Astrocyte of the cerebellum (primary cell): Measurements from ENCODE around the gene HOMER1.

Experiments used
- DNase-seq: peaks from one replicate; pipeline ENCODE4 v3.0.0-alpha.2; 2011; ENCODE audit warnings: low read depth
- H3K4me3 ChIP-seq: 2 replicates; pipeline ENCODE4 v1.5.1; 2011; ENCODE audit warnings: mild to moderate bottlenecking, low read depth, low read length, moderate library complexity
- in situ Hi-C: cut with HindIII; loops from 2 replicates; pipeline ENCODE4 v1.10.0; 2017; ENCODE audit warnings: low sequenced_read_pairs
- TF ChIP-seq, protein P1 (sequence below): IDR thresholded peaks from 2 replicates; pipeline ENCODE4 v1.5.1; 2012; ENCODE audit warnings: low read length, low read depth, moderate library complexity, mild to moderate bottlenecking; ENCODE audit errors: missing control alignments

Gene HOMER1

DNA sequence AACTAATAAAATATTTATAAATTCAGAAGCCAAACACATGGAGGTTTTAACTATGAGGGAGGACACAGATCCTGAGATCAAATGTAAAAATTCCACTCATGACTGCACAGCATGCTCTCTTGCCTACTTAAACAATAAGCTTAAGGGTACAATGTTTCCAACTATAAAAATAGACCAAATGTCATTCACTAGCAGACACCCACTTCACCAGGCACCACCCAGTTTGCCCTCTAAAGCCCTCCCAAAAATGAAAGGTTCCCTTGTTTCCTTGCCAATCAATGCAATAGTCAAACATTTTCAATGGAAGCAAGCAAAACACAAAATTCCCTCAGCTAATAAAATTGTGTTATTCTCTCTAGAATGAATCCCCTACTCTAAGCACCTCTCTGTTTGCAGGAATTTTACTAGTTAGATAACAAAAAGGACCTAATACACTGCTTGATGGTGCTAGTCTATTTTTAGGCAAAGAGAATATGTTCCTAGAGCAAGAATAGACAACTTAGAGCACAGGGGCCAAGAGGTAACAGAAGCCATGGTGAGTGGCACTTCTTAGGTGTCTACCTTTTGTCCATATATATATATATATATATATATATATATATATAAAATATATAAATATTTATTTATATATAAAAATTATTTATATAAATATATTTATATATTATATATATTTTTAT, 135.3 kb downstream of the HOMER1 start:
- in situ Hi-C loops, result no loop called here
- DNase-seq, result no peak
- H3K4me3 ChIP-seq, result no peak overlapping the region
- TF ChIP-seq, protein P1, sequence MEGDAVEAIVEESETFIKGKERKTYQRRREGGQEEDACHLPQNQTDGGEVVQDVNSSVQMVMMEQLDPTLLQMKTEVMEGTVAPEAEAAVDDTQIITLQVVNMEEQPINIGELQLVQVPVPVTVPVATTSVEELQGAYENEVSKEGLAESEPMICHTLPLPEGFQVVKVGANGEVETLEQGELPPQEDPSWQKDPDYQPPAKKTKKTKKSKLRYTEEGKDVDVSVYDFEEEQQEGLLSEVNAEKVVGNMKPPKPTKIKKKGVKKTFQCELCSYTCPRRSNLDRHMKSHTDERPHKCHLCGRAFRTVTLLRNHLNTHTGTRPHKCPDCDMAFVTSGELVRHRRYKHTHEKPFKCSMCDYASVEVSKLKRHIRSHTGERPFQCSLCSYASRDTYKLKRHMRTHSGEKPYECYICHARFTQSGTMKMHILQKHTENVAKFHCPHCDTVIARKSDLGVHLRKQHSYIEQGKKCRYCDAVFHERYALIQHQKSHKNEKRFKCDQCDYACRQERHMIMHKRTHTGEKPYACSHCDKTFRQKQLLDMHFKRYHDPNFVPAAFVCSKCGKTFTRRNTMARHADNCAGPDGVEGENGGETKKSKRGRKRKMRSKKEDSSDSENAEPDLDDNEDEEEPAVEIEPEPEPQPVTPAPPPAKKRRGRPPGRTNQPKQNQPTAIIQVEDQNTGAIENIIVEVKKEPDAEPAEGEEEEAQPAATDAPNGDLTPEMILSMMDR, result no peak

DNA sequence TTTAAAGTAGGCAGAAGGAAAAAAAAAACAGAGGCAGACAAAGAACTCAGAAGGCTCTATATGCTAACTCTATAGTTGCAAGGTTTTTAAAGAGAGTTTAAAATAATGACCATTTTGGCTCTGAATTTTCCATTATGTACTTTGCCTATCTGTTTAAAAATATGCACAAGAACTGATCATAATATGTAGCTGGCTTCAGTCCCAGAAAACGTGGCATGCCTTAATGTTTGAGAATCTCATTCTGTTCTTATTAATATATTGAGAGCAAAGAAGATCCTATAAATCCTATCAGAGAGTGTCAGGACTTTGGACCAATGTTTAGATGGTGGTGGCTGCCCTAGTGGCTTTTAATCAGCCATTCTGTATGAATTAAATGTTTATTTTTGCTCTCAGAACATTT, 156.5 kb downstream of the HOMER1 start:
- H3K4me3 ChIP-seq, result no peak overlapping the region
- in situ Hi-C loops, result no loop called here
- TF ChIP-seq, protein P1, result no peak
- DNase-seq, result peak; percentile 23

DNA sequence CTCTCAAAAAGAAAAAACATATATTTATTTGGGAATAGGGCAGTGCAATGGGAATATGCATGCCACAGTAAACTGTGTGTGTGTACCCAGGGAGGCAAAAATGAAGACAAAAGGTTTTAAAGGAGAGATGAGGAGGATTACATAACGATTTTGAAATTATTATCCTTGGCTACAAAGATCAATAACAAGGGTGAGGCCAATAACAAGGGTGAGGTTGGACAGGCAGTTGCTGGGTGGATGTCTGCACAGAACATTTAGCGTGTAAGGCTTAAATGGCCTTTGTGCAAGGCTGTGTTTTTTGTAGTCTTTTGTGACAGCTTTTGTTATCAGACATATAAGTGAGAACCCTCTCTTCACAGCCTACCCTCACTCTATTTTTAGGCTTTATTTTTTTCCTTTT, 164.1 kb downstream of the HOMER1 start:
- TF ChIP-seq, protein P1, result no peak
- H3K4me3 ChIP-seq, result no peak overlapping the region
- in situ Hi-C loops, result no loop called here
- no peak for DNase-seq

DNA sequence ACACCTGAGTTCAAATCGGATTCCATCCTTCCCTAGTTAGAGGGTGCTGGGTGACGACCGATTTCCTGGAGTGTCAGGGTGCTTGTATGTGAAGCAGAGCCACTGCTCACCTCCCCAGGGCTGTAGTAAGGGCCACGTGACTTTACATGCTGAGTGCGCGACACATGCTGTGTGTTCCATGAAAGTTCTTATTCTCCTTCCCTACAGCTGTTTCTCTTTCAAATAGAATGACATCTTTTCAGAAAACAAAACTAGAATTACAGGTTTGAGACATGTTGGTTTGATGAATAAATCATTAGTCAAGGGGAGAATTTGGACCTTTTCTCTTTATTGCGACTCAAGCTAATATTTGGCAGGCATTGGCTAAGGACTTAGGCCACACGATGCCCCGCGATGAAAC, 164.9 kb downstream of the HOMER1 start:
- in situ Hi-C loops, result no loop called here
- H3K4me3 ChIP-seq, result no peak overlapping the region
- DNase-seq, result no peak
- TF ChIP-seq, protein P1, result no peak

DNA sequence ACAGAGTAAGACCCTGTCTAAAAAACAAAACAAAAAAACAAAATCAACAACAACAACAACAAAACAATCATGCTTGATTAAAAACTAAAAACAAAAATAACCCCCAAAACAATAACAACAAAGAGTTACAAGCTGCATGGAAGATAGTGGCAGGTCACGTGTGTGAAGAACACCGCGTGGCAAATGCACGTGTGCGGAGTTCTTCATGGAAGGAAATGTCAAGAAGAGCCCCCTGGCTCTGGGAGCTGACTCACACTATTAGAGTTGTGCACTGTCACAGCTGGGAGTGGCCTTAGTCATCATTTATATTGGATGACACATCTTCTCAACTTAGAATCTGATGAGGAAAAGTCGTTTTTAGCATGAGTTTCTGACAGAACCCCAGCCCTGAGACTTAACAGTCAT, 167.5 kb downstream of the HOMER1 start:
- in situ Hi-C loops, result no loop called here
- TF ChIP-seq, protein P1, result no peak
- H3K4me3 ChIP-seq, result no peak overlapping the region
- no peak for DNase-seq

DNA sequence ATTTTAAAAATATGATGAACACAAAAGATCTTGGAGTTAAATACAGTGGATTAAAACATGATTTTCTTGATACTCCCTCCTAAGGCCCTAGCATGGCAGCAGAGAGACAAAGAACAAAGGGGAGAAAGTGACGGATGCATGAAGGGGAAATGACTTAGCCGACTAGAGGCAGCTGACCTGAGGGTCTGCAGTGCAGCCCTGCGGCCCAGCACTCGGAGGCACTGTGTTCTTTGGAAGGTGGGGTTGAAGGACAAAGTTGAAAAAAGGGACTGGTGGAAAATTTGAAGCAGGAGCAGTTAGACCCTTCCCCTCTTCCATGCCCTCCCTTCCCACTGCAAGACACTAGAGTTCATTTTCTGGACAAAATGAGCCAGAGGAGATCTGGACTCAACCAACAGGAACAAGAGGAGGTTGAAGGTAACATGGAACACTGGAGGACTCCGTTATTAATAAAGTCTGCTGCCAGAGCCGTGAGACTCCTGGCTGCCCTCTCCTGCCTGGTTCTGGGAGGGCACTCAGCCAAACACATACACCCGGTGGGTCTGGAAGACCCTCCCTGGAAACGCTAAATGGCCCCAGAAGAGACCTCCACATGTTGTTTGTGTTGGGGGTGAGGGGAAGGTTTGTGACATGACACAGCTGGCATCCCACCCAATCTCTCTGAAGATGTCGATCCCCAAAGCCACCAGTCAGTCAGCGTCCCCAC, 179.9 kb downstream of the HOMER1 start:
- in situ Hi-C loops, result no loop called here
- TF ChIP-seq, protein P1, result no peak
- DNase-seq, result no peak
- H3K4me3 ChIP-seq, result no peak overlapping the region
